SKM-1 (cell line): ENCODE results near the gene PTPRD.

Experiments
- DNase-seq: peaks from one replicate; lab custom pipeline; 2025; ENCODE audit not compliant: unreplicated experiment; lab: John Stamatoyannopoulos, UW

Gene PTPRD

DNA sequence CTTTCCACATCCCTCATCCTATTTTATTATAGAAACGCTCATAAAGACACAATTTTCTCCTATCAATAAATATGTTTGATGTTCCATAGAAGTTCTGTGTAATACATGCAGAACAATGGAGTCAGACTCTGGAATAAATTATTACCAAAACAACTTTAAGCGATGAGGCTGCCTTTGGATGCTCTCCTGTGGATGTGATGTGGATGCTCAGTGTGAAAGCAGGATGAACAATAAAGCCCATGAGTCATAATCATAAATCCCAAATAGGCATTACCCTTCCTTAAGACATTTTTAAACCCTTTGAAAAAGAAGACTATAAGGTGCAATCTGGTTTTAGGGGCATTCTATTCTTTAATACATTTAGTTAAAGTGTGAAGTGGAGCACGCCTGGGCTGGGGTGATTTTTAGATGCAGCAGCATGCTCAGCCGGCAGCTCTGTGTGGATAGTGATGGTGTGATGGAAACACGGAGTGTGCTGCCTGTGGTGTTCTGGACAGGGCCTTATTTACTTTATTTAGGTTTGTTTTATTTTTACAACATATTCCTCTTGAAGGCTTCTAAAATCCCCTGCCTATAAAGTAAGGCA lies 991.4 kb downstream of the PTPRD start:
- DNase-seq: no peak

GRCh38 chr9:9620736-9621135 lies 992.1 kb downstream of the PTPRD start:
- no peak for DNase-seq

DNA sequence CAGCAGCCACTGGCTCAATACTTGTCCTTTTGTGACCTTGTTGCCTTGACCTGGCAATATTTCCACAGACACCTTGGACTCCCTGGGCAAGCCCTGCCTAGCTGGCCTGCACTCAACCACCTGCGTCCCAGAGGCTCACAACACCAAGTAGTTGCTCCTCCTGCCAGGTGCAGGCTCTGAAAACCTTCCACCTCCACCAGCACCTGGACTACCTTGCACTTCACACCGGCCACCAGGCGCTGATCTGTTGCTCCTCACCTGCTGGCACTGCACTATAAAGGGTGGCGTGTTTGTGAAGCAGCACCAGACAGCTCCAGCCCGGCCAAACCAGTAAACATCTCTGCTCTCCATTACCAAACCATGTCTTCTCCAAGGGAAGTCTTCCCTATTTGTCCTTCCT lies 997.7 kb downstream of the PTPRD start:
- DNase-seq: no peak

GRCh38 chr9:9614607-9615006 lies 998.2 kb downstream of the PTPRD start:
- DNase-seq: no peak

DNA sequence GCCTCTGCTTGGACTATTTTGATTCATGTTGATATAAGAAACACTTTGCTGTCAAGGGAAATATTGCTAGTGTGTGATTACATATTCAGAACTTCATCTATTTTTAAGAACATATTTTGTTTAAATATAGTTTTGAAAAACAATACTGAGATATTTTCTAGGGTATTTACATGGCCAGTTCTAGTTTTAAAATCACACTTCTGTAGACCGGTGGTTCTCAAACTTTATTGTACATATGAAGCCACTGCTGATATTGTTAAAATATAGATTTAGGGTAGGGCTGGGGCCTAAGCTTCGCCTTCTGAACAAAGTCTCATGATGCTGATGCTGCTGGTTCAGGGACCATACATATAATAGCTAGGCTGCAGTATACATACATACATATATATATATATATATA lies 1000.0 kb downstream of the PTPRD start:
- no peak for DNase-seq

DNA sequence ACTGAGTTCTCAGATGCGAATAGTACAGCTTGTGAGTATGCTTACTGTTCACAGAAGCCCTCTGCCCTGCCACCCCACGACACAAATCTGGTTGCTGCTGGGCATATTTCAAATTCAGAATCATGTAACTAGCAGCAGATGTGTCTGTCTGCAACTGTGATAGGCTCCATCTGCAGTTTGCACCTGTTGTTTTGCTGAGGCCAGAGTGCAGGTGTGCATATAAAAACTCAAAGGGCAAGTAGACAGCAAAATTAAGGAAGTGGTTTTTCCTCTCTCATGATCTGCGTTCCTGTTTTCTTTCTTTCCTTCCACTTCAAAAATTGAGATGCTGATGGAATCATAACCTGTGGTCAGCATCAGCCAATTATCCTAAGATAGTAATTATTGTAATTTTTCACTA lies 1000.5 kb downstream of the PTPRD start:
- no peak for DNase-seq

- DNase-seq: no peak
Measured at GRCh38 chr9:9605681-9606080, 1007.1 kb downstream of the PTPRD start.

- no peak for DNase-seq
Measured at GRCh38 chr9:9603345-9603744, 1009.5 kb downstream of the PTPRD start.

DNA sequence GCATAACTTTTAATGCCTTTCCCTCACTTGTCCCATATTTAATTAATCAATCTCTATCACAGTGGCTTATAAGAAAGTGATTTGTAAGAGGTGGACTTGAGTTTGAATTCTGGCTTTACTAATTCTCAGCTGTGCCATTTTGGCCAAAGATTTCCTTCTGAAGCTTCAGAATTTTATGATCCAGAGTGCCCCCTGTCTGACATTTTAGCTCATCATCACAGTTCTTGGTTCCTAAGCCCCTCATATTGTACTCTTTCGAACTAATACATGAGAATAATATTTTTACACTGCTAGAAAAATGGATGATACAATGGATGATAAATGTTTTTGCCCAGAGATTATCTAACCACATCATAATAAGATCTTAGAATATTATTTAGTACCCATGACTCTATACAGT lies 1014.1 kb downstream of the PTPRD start:
- no peak for DNase-seq

- DNase-seq: no peak
Measured at GRCh38 chr9:9592104-9592503, 1020.7 kb downstream of the PTPRD start.

DNA sequence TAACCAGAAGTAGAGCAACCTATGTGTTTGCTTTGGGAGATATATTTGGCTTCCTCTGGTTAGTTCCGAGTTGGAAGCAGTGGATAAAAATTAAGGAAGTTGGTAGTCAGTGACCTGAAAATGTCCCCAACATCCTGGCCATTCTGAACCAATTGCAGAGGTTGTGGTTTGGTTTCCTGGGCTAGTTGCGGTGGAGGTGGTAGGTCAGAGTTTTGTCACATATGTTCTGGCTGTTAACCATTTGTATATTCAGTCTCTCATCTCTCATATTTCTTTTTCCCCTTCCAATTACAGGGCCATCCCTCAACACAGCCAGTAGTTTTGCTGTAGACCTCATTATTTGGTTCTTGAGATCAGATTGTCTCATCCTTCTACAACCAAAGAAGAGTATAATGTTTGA lies 1026.9 kb downstream of the PTPRD start:
- peak; percentile 80 for DNase-seq

DNA sequence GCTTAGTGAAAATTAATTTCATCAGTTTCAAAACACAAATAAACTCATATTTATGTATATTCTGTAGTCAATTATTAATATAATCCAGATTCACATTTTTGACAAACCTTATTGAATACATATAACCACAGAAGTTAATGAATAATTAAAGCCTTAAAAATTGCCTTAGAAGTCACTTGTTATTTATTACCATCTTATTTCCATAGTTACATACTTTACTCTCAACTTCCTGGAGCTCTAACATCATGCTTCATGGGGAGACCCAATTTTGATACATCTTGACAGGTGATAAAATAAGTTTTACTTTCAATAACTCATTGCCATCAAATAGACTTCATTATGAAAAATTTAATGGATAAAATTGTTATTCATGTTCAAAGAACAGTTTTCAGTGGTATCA lies 1038.7 kb downstream of the PTPRD start:
- DNase-seq: no peak

- no peak for DNase-seq
Measured at GRCh38 chr9:9565700-9566099, 1047.1 kb downstream of the PTPRD start.

DNA sequence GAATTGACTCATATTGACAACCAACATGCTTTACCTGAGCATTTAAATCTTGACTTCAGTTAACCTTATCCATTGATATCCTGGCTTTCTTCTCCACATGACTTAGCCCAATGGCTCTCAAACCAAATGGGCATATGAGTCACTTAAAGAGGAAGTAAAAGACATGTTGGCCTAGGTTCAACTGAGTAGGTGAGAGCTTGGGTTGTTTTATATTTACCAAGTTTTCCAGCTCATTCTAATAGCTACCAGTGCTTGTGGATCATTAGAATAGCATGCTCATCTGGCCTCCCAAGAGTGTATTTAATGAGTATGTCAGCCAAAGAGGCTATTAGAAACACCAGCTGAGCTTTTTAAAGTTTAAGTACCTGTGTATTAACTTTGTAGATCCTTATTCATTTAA lies 1049.0 kb downstream of the PTPRD start:
- no peak for DNase-seq

GRCh38 chr9:9560382-9561035 lies 1052.3 kb downstream of the PTPRD start:
- DNase-seq: no peak

GRCh38 chr9:9558907-9559306 lies 1053.9 kb downstream of the PTPRD start:
- DNase-seq: no peak

DNA sequence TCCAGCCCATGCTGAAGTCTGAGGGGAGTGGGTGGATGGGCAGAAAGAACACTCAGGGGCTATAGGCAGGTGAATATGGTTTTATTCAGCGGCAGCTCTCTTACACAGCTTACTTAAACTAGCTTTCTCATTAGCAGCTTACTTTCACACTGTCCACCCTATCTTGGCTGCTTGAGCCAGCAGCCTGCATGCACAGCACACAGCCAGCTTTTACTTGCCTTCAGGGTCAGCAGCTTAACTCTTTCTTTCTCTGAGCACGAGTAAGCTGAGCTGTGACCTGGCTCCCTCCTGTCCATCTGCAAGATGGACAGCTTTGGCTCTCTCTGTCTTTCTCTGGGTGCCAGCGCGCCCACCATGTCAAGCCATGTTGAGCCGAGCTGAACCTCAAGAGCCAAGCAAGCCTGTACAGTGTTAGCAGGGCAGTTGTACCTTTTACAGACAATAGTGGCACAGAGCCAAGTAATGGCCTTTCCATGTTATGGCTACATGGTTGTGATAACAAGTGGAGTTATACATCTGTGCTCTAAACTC lies 1054.9 kb downstream of the PTPRD start:
- no peak for DNase-seq

DNA sequence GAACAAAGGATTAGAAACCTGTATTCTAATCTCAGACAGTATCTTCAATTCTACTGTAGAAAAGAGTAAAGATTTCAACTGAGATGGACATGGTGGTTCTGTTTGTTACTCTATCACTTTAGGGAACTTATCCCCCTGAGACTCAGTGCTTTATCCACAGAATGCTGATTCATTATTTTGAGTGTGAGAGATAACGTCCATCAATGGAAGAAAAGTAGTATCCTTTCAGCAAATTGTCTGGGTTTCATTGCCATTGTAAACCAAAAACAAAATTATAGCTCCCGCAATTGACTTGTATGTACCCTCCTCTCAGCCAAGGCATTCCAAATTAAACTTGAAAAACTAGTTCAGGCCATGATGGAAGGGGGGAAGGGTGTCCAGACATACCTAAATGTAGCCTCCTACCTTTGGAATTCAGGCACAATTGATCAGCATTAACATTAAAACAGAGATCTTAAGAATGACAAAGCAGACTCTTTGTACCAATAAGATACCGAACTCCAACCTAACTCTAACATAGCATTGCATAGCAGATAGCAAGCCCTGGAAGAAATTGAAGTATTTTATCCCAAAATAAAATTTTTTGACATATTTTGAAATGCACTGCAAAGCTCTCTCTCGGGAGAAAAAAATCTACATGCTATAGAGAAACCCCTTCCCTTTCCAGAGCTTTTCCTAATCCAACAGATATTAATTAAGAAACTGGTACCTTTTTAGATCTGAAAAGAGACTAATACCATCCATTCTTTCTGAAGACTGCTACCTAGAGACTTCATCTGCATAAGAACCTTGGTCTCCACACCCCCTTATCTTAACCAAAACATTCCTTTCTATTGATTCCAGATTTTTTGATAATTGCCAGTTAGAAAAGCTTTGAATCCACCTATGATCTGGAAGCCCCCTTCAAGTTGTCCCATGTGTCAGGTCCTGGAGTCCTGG lies 1055.7 kb downstream of the PTPRD start:
- DNase-seq: no peak

DNA sequence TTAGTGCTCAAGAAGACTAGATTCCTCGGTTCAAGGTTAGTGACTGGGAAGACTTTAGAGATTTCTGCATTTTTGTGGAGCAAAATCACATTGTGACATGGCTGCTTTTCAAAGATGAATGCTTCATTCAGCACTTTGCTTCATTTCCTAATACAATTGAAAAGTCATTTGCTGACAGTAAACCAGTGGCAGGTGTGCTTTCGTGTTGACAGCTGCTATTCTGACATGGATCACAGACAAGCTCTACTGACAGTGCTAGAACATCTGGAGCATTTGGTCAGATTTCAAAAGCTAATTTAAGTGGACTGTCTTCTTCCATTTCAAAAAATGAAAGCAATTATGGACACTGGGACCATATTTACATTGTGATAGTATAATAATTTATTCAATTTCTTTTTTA lies 1060.1 kb downstream of the PTPRD start:
- no peak for DNase-seq

DNA sequence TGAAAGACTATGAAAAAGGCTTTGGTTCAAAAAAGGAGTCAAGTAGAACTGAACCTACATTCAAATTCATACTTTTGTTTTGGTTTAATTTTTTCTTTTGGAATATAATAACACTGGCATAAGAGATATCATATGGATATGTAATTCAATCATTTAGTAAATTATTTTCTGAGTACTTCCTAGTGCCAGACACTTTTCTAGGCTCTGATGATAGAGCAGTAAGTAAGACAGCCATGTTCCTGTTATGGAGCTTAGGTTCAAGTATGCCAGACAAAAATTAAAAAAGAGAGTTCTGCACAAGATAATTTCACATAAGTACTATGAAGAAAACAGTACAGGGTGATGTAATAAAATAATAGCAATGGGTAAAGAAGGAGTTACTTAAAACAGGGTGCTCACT lies 1074.0 kb downstream of the PTPRD start:
- no peak for DNase-seq

- DNase-seq: no peak
Measured at GRCh38 chr9:9538356-9538755, 1074.4 kb downstream of the PTPRD start.

- no peak for DNase-seq
Measured at GRCh38 chr9:9536523-9536922, 1076.3 kb downstream of the PTPRD start.
